ENCODE results near the gene CALN1. TPM values are rescaled to one million over a fixed set of nuclear protein-coding genes. Genes with fewer than 3 reads are reported as not detected.

The CALN1 gene
- polyA plus RNA-seq, 1 experiment = not detected

- ChIA-PET POLR2A (no interaction called here), CTCF (no interaction called here)
- TF ChIP-seq CTCF (IDR thresholded peaks at IDR 0.05; ENCODE audit: low read depth, low read length) = no peak
- H3K4me3 ChIP-seq (ENCODE audit: low read depth, low read length) = no peak overlapping the region
- H3K27ac ChIP-seq (ENCODE audit: low read depth, low read length) = no peak overlapping the region
- DNase-seq (ENCODE audit: low read depth, low spot score) = no peak
- peaks cover 14% of the 10 kb centered on the region for H3K9me3 ChIP-seq (ENCODE audit: control insufficient read depth, insufficient read depth, low read length)
- H3K27me3 ChIP-seq (ENCODE audit: control insufficient read depth, insufficient read depth, low read length) = no peaks in the 10 kb centered on the region
Observed at GRCh38 chr7:72337390-72338167, 74.6 kb downstream of the CALN1 start.

- POLR2A ChIA-PET = no interaction called here
- no peak overlapping the region for H3K4me3 ChIP-seq (ENCODE audit: low read depth, low read length)
- no peak overlapping the region for H3K27ac ChIP-seq (ENCODE audit: low read depth, low read length)
- CTCF ChIA-PET = no interaction called here
- TF ChIP-seq CTCF (IDR thresholded peaks at IDR 0.05; ENCODE audit: low read depth, low read length) = no peak
- peaks cover 14% of the 10 kb centered on the region for H3K9me3 ChIP-seq (ENCODE audit: control insufficient read depth, insufficient read depth, low read length)
- no peak for DNase-seq (ENCODE audit: low read depth, low spot score)
- no peaks in the 10 kb centered on the region for H3K27me3 ChIP-seq (ENCODE audit: control insufficient read depth, insufficient read depth, low read length)
Observed at GRCh38 chr7:72336632-72337389, 75.3 kb downstream of the CALN1 start.

- H3K9me3 ChIP-seq (ENCODE audit: control insufficient read depth, insufficient read depth, low read length) = peaks cover 18% of the 10 kb centered on the region
- TF ChIP-seq CTCF (IDR thresholded peaks at IDR 0.05; ENCODE audit: low read depth, low read length) = no peak
Observed at GRCh38 chr7:72336382-72336631, 75.8 kb downstream of the CALN1 start.

GRCh38 chr7:72335561-72336381 lies 76.4 kb downstream of the CALN1 start:
- CTCF ChIA-PET = no interaction called here
- DNase-seq (ENCODE audit: low read depth, low spot score) = no peak

More at GRCh38 chr7:72336382-72336631, 75.8 kb downstream of the CALN1 start:
- DNase-seq (ENCODE audit: low read depth, low spot score) = no peak
- CTCF ChIA-PET = no interaction called here
- H3K4me3 ChIP-seq (ENCODE audit: low read depth, low read length) = no peak overlapping the region
- POLR2A ChIA-PET = no interaction called here
- no peak overlapping the region for H3K27ac ChIP-seq (ENCODE audit: low read depth, low read length)
- H3K27me3 ChIP-seq (ENCODE audit: control insufficient read depth, insufficient read depth, low read length) = no peaks in the 10 kb centered on the region

More at GRCh38 chr7:72335561-72336381, 76.4 kb downstream of the CALN1 start:
- H3K4me3 ChIP-seq (ENCODE audit: low read depth, low read length) = no peak overlapping the region
- no peaks in the 10 kb centered on the region for H3K27me3 ChIP-seq (ENCODE audit: control insufficient read depth, insufficient read depth, low read length)
- H3K27ac ChIP-seq (ENCODE audit: low read depth, low read length) = no peak overlapping the region
- peaks cover 23% of the 10 kb centered on the region for H3K9me3 ChIP-seq (ENCODE audit: control insufficient read depth, insufficient read depth, low read length)
- TF ChIP-seq CTCF (IDR thresholded peaks at IDR 0.05; ENCODE audit: low read depth, low read length) = no peak
- POLR2A ChIA-PET = no interaction called here

Data from AG04450 (cell line).